ENCODE results near the gene ZNF414.

- TF ChIP-seq CTCF (conservative IDR thresholded peaks at IDR 0.05; ENCODE audit: low read depth, low read length) (no peak), EZH2 (IDR thresholded peaks at IDR 0.05; ENCODE audit: borderline replicate concordance, low read depth, low read length, poor library complexity, severe bottlenecking) (no peak)
Measured at GRCh38 chr19:8530061-8530679, 16.2 kb upstream of the ZNF414 start.
